Measurements from ENCODE around the gene SLCO3A1. TPM values are rescaled to one million over a fixed set of nuclear protein-coding genes. Genes with fewer than 3 reads are reported as not detected.

SLCO3A1 gene
- total RNA-seq, 1 donor from 2014 or later = 2.7 TPM

- DNase-seq (ENCODE audit: low read depth) = peak; percentile 20
- no peak overlapping the region for H3K4me3 ChIP-seq (ENCODE audit: low read depth, low read length)
- no peak for TF ChIP-seq CTCF (conservative IDR thresholded peaks at IDR 0.05; ENCODE audit: low read depth, low read length)
These were observed 158.3 kb downstream of the SLCO3A1 start for GRCh38 chr15:92011611-92012367.

- H3K4me3 ChIP-seq (ENCODE audit: low read depth, low read length) = no peak overlapping the region
- no peak for TF ChIP-seq CTCF (conservative IDR thresholded peaks at IDR 0.05; ENCODE audit: low read depth, low read length)
- DNase-seq (ENCODE audit: low read depth) = no peak
These were observed 158.8 kb downstream of the SLCO3A1 start for GRCh38 chr15:92012368-92012629.

GRCh38 chr15:92012881-92013280 lies 159.4 kb downstream of the SLCO3A1 start:
- TF ChIP-seq CTCF (conservative IDR thresholded peaks at IDR 0.05; ENCODE audit: low read depth, low read length) = no peak
- H3K4me3 ChIP-seq (ENCODE audit: low read depth, low read length) = no peak overlapping the region
- DNase-seq (ENCODE audit: low read depth) = no peak

GRCh38 chr15:92014281-92015030 lies 160.9 kb downstream of the SLCO3A1 start:
- no peak overlapping the region for H3K4me3 ChIP-seq (ENCODE audit: low read depth, low read length)
- no peak for DNase-seq (ENCODE audit: low read depth)
- TF ChIP-seq CTCF (conservative IDR thresholded peaks at IDR 0.05; ENCODE audit: low read depth, low read length) = no peak

GRCh38 chr15:92017882-92018534 lies 164.5 kb downstream of the SLCO3A1 start:
- DNase-seq (ENCODE audit: low read depth) = no peak
- TF ChIP-seq CTCF (conservative IDR thresholded peaks at IDR 0.05; ENCODE audit: low read depth, low read length) = no peak
- no peak overlapping the region for H3K4me3 ChIP-seq (ENCODE audit: low read depth, low read length)

- DNase-seq (ENCODE audit: low read depth) = no peak
These were observed 165.2 kb downstream of the SLCO3A1 start for GRCh38 chr15:92018535-92019239.

More at GRCh38 chr15:92018535-92019239, 165.2 kb downstream of the SLCO3A1 start:
- no peak overlapping the region for H3K4me3 ChIP-seq (ENCODE audit: low read depth, low read length)
- no peak for TF ChIP-seq CTCF (conservative IDR thresholded peaks at IDR 0.05; ENCODE audit: low read depth, low read length)
